ENCODE results near the gene DDIT4. TPM values are rescaled to one million over a fixed set of nuclear protein-coding genes. Genes with fewer than 3 reads are reported as not detected.

Gene DDIT4
- total and polyA plus RNA-seq, 9 of the 15 experiments (the other 6 are each of a cell fraction or from before 2014, with no cell fraction given): 8.2 to 675 (median 159) TPM

GRCh38 chr10:72319416-72320254 lies 45.9 kb downstream of the DDIT4 start (continued):
- TF ChIP-seq ETV1 (tag; conservative IDR thresholded peaks at IDR 0.05; ENCODE audit: low read depth) (no peak), ZNF592 (IDR thresholded peaks at IDR 0.05) (peak; percentile 66), ZNF589 (CRISPR knock-in tag; IDR thresholded peaks at IDR 0.05; ENCODE audit: low read depth) (no peak), NFE2 (IDR thresholded peaks at IDR 0.05; ENCODE audit: low read depth) (no peak), HDGF (IDR thresholded peaks at IDR 0.05) (no peak; the same call in 1 of the 2 replicates), ZNF507 (tag; conservative IDR thresholded peaks at IDR 0.05) (peak; percentile 37; the same call in 1 of the 2 replicates), FOXA3 (CRISPR knock-in tag; conservative IDR thresholded peaks at IDR 0.05 in 1 of 2, IDR thresholded peaks at IDR 0.05 in 1 of 2) (no peak), NRF1 (conservative IDR thresholded peaks at IDR 0.05 in 1 of 2, IDR thresholded peaks at IDR 0.05 in 1 of 2) (no peak), ZNF143 (CRISPR knock-in tag; IDR thresholded peaks at IDR 0.05) (no peak), ETV6 (IDR thresholded peaks at IDR 0.05; ENCODE audit: borderline replicate concordance in 1 of 2, low read depth in 2 of 2, low read length in 1 of 2) (no peak), ETV6 (CRISPR knock-in tag; IDR thresholded peaks at IDR 0.05; ENCODE audit: borderline replicate concordance) (no peak), TEAD1 (CRISPR knock-in tag; IDR thresholded peaks at IDR 0.05) (peak; percentile 86 to 91; a peak in 3 of 4 replicates), ILK (tag; IDR thresholded peaks at IDR 0.05; ENCODE audit: borderline replicate concordance, low read depth) (no peak), ZNF134 (CRISPR knock-in tag; conservative IDR thresholded peaks at IDR 0.05) (0 out of 2 replicates have a peak, but pooled peaks have one; percentile 11), PREB (CRISPR knock-in tag; IDR thresholded peaks at IDR 0.05) (no peak), ZBTB9 (CRISPR knock-in tag; IDR thresholded peaks at IDR 0.05) (peak; percentile 88), ZNF316 (IDR thresholded peaks at IDR 0.05) (no peak), ZNF551 (CRISPR knock-in tag; IDR thresholded peaks at IDR 0.05) (no peak), HNRNPK (IDR thresholded peaks at IDR 0.05; ENCODE audit: low read depth, low read length, poor library complexity, severe bottlenecking) (no peak), ZNF766 (CRISPR knock-in tag; conservative IDR thresholded peaks at IDR 0.05) (no peak), SRSF7 (optimal IDR thresholded peaks at IDR 0.05; ENCODE audit: low read depth, low read length) (no peak), CSDE1 (IDR thresholded peaks at IDR 0.05) (no peak)
